Measurements from ENCODE around the gene TTC19.
"Not testable (repeated sequence)": the region's sequence is repeated elsewhere in the genome, so short reads cannot be mapped to it uniquely, and the experiment has no call there.

Gene TTC19

DNA sequence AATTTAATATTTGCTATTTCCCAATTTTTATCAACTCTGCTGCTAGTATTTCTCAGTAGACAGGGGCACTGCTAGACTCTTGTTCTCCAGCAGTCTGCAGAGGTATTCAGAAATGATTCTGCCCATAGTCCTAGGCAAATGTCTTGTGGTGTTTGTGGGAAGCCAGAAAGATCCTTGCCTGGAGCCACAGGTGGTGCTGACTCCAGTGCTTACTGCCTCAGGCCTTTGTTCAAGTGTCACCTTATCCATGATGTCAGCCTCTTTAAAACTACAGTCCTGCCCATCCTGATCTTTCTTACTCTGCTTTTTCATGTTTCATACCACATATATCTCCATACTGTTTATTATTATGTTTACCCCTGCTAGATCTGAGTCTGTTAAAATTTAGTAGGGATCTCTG lies 26.6 kb upstream of the TTC19 start:
- FAIRE-seq = no peak

DNA sequence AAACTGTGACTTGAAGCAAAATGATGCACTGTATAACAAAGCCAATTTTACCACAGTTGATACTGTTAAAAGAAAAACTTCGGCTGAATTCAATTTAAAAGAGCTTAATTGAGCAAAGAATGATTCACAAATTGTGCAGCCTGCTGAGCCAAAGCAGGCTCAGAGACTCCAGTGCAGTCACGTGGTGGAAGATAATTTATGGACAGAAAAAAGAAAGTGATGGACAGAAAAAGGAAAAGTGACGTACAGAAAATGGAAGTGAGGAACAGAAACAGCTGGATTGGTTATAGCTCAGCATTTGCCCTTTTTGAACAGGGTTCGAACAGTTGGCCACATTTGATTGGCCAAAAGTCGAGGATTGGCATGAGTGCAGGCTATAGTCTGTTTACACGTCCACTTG lies 25.8 kb upstream of the TTC19 start:
- no peak for FAIRE-seq

DNA sequence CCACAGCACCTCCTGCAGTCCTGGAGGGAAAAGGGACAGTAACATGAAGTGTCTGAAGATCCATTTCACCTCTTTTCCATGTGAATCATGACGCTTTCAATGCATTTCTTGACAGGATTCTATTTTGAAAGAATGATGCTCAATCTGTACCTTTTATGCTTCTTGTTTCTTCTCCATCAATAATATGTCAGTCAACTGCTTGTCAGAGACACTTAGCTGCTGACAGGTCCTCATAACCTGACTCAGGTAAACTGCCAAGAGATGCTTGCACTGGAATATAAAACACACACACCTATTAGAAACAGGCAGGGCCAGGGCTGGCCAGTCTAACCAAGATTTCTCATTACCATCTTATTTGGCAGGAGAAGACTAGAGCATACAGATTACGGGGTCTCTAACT lies 21.7 kb upstream of the TTC19 start:
- no peak for FAIRE-seq

DNA sequence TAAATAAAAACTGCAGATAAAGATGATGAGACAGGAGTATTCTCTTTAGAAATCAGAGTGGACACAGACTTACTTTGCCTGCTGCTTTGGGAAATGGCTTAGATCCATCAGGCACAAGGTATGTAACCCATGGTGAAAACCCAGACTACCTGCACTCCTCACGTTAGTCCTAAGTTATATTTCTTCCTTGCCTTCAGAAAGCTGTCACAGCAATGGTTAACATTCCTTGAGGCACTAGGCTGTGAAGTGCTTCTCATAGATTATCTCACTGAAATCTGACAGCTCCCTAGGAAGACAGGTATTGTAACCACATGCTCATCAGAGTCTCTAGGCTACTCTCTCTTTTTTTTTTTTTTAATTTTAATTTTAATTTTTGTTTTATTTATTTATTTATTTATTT lies 21.0 kb upstream of the TTC19 start:
- no peak for FAIRE-seq

DNA sequence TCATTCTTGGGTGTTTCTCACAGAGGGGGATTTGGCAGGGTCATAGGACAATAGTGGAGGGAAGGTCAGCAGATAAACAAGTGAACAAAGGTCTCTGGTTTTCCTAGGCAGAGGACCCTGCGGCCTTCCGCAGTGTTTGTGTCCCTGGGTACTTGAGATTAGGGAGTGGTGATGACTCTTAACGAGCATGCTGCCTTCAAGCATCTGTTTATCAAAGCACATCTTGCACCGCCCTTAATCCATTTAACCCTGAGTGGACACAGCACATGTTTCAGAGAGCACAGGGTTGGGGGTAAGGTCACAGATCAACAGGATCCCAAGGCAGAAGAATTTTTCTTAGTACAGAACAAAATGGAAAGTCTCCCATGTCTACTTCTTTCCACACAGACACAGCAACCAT lies 20.6 kb upstream of the TTC19 start:
- not testable (repeated sequence) for FAIRE-seq

DNA sequence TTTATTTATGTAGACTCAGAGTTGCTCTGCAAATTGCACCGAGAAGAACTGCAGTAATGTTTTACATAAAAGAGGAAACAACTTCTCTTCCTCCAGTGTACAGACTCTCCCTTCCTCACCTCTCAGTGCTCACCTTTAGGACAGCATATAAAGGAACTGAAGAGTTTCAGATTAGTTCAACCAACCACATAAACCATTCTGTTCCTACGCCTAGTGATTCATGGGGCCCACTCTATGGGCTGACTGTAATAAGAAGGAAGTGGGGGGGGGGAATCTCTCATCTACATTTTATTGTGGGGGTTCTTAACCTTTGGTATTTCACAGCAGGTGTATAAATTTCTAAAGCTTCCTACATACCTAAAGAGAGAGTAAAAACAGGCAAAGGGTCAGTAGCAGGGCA lies 18.4 kb upstream of the TTC19 start:
- no peak for FAIRE-seq

DNA sequence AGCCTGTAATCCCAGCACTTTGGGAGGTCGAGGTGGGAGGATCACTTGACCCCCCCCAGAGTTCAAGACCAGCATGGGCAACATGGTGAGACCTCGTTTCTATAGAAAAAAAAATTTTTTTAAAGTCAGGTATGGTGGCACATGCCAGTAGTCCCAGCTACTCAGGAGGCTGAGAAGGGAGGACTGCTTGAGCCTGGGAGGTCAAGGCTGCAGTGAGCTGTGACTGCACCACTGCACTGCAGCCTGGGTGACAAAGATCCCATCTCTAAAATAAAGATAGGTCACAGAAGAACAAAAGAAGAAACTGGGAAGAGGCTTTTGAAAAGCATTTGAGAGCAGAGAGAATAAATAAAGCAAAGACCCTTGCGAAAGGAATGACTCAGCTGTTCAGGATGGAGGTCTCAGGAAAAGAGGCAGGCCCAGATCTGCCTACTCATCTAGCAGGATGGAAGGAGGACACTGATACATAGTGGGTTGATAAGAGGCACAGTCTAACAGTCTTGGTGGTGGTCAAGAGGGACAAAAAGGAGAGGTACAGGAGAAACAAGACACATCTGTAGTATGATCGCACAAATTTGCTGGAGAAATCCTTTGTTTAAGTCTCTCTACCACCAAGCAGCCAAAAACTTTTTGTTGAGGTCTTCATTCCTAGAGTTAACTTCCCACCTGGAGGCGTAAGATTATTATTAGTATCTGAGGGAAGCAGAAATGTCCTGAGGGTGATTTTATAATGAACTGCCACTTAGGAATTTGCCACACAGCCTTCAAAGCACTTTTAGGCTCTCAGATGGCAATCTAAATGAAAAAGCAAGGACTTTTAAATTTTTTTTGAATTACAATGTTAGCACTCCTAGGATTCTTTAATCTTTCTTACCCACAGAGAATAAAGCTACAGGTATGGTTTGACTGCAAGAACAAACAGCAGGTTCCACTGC lies 17.7 kb upstream of the TTC19 start:
- no peak for FAIRE-seq

DNA sequence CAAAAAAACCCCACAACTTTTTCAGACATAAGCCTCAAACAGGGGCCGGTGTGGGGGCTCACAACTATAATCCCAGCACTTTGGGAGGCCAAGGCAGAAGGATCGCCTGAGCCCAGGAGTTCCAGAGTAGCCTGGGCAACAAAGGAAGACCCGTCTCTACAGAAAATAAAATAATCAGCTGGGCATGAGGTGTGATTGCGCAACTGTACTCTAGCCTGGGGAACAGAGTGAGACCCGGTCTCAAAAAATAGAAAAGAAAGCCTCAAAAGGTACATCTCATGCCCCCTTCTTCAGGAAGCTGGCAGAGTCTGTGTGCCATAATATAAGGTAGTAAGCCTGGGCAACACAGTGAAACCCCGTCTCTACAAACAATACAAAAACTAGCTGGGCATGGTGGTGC lies 3.3 kb upstream of the TTC19 start:
- no peak for FAIRE-seq

DNA sequence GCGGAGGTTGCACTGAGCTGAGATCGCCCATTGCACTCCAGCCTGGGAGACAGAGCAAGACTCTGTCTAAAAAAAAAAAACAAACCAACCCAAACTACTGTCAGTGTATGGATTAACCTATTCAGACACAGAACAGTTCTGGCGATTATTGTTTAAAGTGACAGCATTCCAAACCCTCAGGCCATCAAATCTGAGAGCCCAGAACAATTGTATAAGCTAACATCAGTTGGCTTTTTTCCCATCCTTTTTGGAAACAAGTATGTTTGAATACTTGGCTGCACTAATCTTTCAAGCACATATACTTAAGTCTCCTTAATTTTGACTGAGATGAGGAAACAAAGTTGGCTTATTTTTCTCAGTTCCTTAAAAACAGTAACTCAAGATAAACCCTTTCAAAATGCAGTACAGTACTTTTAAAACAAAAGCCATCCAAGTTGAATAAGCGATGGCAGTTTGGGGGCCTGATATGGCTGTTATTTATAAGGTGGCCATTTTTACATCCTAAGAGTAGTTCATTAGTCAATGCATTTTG lies 1.5 kb upstream of the TTC19 start:
- FAIRE-seq = no peak

DNA sequence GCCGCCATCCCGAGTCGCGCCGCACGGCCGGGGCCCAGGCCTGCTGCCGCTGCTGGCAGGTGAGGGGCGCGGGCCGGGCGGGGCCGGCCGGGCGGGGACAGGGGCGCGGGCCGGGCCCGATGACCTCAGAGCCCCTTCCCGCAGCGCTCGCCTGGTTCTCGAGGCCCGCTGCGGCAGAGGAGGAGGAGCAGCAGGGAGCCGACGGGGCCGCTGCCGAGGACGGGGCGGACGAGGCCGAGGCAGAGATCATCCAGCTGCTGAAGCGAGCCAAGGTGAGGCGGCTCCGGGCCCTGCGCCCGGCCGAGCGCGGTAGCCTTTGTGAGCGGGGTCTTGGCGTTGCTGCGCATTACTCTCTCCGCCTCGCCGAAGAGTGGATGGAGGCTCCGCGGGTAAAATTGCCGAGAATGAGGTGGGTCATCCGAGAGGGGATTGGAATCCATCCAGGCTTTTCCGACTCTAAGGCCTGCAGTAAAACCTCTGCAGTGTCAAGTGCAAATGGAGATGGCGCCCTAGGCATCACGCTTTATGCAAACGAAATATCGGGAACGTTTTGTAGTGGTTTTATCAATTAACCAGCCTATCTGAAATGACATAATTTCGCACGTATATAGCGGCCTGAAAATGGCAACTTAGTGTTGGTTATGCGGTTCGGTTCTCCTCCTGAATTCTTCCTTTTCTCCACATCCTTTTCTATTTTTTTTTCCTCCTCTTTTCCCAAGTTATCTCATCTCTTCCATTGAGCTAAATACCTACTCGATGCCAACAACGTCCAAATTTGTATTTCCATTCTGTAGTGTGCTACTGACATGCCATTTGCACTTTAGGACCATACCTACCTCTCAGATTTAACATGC lies 577 bp downstream of the TTC19 start:
- FAIRE-seq = no peak

DNA sequence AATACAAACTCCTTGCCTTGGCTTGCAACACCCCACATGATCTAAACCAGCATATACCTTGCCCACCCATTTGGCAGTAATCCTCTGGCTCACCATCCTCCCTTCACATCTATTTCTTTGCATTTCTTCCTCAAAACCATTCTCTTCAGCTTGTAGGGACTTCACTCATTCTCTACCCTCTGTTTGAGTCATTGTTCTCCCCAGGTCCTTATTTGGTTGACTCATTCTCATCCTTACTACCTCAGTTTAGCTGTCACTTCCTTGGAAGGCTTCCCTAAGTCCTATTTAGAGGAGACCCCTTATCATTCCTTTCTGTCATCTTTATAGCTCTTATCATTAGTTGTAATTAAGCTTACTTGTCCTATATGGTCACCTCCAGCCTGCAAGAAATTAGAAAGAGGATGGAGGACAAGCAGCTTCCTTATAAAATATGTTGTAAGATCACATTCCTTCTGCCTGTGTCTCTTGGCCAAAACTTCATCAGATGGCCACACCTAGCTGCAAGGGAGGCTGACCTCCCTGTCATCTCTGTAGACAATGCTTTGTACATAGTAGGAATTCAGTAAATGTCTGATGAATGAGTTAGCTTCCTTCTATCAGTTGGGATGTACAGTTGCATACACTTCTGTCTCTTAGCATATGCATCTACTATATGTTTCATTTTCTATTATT lies 1.7 kb downstream of the TTC19 start:
- no peak for FAIRE-seq

DNA sequence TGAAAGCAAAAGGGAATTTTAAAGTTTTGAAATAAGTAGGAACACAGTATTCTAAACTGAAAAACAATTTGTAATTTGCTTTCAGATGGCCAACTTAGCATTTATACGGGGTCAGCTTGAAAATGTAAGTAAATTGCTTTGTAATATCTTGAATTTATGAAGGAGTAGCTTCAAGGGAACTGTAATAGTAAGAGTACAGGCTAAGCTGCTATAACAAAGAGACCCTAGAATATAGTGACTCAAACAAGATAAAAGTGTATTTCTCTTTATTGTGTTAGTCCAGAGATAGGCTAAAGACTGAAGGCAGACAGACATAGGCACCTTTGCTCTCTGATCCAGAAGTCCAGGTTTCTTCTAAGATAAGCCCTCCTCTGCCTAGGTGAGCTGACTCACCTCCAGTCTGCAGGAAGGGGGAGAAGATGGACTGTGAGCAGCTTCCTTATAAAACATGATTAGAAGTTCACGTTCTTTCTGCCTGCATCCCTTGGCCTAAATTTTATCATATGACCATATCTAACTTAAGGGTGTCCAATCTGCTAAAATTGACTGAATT lies 3.2 kb downstream of the TTC19 start:
- FAIRE-seq = no peak

DNA sequence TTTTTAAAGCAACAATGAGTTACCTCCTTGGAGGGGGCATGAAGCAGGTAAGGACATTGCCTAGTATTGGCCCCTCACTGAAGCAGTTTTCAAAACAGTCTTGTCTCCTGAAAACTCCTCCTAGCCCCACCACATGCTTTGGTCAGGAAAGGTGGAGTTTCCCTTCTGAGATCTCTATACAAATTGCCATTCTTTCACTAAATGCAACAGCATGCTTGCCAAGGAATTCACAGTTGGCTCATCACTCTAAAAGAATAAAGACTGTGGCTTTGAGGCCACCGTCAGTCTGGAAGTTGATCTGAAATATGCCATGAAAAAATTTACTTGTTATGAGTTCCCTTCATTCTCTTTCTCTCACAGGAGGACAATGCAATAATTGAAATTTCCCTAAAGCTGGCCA lies 4.2 kb downstream of the TTC19 start:
- FAIRE-seq = no peak

DNA sequence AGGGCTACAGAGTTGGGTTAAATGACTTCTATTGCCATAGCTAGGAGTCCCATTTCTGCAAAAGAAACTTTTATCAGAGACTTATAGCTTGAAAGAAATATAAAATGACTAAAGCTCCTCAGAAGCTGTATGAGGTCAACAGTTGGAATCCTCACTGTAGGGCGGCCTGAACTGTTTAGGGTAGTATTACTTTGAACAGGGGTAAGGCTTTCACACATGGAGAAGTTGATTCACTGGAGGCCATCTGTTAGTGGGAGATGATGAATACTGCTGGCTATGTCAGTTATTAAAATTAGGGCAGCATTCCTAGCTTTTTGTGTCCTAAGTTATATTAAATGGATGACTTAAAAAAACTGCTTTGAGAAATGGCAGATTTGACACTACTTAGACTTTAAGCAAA lies 6.0 kb downstream of the TTC19 start:
- no peak for FAIRE-seq

DNA sequence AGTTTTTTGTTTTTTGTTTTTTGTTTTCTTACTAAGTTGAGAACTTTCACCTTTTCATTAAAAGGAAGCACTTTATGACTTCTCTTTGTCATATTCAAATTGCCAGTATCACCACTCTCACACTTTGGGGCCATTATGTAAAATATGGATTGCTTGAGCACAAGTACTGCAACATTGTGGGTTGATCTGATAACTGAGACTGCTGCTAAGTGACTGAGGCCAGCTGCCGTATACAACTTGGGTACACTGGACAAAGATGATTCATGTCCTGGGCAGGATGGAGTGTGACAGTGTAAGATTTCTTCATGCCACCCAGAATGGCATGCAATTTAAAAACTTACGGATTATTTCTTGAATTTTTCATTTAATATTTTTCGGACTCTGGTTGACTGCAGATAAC lies 7.8 kb downstream of the TTC19 start:
- FAIRE-seq = no peak

DNA sequence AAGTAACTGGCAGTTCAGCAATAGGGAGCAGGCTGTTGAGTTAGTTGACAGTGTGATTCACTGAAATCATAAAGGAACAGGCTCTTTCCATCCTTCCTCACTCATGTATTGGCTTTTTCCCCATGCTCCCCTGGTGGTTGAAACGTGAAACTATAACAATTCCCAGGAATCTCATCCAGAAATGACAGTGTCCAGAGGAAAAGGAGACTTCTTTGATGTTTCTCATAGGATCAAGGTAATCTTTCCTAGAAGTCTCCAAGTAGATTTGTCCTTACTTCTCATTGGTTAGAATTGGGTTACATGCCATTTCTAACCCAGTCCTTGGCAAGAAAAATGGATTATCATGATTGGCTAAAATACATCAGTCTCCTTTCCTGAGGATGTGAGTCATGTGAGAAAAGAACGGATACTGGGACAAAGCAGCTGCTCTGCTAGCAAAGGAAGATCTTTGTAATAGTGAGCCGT lies 14.4 kb downstream of the TTC19 start:
- no peak for FAIRE-seq

DNA sequence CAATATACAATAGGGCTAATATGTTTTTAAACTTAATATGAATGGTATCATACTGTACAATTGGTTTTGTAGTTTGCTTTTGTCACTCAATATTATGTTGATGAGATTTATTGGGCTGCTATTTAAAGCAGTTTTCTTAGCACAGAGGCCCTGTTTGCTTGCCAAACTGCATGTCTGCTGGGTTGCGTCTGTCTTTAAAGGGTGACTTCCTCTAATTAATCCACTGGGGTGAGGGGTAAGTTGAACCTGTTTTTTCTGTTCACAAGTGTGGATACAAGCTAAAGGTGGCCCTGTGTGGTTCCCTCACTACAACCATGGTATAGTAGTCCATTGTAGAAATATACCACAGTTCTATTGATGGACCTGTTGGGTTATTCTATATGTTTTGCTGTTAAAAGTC lies 19.7 kb downstream of the TTC19 start:
- FAIRE-seq = no peak

DNA sequence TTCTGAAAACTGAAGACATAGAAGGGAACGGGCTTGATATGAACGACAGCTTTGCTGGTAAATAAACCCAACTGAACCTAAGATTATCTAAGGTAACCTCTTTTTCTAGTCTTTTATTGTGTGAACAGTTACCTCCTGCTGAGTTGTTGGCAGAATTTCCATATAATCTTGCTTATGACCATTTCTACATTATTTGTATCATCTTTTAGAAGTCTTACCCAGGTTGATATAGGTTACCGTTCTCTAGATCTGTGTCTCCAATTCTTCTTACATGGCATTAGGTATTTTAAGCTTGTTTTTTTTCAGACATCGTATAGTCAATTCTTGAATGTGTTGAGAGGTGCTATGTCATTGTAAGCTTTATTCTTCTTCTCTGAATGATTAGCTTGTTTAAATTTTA lies 24.3 kb downstream of the TTC19 start:
- no peak for FAIRE-seq

DNA sequence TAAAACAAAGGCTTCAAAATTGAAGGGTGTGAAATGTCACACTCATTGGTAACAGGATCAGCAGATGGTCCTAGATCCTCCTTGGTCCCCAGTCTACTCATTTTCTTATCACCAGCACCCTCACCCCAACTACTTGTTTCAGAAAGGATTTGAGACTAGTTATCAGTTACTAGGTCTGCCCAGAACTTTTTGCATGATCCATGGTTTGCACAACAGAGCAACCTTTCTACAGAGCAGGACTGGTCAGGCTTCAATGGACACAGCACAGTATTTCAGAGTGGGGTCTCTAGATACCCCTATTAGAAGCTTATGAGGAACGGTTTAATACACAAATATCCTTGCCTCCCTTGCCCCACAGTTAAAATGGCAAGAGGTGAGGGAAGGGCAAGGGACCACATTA lies 25.6 kb downstream of the TTC19 start:
- FAIRE-seq = no peak

DNA sequence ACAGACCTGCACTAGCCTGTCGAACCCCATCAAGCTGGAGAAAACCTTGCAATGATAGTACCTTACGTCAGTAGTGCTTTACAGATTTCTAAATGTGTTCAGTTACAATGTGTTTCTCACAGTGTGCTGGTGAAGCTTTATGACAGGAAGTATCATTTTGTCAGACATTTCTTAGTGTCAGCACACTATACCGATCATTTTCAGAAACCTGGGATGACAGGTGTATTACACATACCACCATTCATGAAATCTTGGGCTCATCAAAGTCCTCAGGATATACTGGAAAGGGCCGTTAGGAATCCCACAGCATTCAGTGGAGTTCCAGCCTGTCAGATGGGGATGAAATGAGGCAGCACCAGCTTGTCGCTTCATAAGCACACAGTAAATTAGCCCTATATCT lies 27.3 kb downstream of the TTC19 start:
- FAIRE-seq = no peak

DNA sequence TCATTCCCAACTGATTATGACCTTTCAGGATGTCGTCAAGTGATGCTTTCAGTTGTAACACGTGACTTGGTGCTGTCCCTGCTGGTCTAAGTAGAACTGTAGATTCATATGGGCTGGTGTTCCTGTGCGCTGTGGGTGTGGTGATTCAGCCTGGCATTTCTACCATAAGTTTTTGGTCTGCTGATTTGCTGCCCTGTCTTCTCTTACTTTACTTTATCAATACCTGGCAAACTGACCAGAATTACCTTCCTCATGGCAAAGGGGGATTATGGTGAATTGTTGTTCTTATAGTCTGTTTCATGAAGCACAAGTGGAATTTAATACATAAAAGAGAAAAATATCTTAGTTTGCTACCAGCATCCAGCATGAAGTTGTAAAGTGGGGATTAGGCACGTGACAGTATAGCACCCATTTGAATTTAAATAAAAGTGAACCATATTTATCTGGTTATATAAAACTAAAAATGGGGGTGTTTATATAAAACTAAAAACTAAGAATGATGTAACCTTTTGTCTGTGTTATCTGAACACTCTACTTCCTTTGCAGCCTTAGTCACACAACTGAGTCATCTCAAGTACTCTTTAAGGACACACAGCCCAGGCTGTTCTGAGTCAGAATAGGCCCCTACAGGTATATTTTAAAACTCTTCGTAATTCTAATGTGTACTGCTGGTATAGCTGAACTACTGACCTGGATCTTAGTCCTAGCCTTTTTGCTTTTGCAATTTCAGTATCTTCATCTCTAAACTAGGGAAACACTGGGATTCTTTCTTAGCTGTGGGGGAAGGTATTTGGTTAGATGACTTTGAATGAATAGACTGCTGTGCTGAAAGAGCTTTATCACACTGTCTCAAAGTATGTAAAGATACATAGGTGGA lies 28.3 kb downstream of the TTC19 start:
- no peak for FAIRE-seq
